Measurements from ENCODE around the gene MASP2. TPM values are rescaled to one million over a fixed set of nuclear protein-coding genes. Genes with fewer than 3 reads are reported as not detected.

The MASP2 gene
- total and polyA plus RNA-seq, 9 of the 15 experiments (the other 6 are each of a cell fraction or from before 2014, with no cell fraction given) = 0.01 to 0.23 (median 0.06) TPM; not detected in 3

GRCh38 chr1:11059968-11060830 is 13.2 kb upstream of the MASP2 start, which contains the start of gene SRM (continued):
- TF ChIP-seq ZNF384 (IDR thresholded peaks at IDR 0.05; ENCODE audit: low read depth, low read length) (no peak), STAG1 (CRISPR knock-in tag; IDR thresholded peaks at IDR 0.05; ENCODE audit: borderline replicate concordance) (no peak), ZC3H4 (CRISPR knock-in tag; IDR thresholded peaks at IDR 0.05; ENCODE audit: borderline replicate concordance) (no peak), ETV1 (tag; conservative IDR thresholded peaks at IDR 0.05; ENCODE audit: low read depth) (0 out of 2 replicates have a peak, but pooled peaks have one; percentile 25), ERF (CRISPR knock-in tag; IDR thresholded peaks at IDR 0.05) (no peak), HDGF (IDR thresholded peaks at IDR 0.05) (no peak), PRMT5 (CRISPR knock-in tag; IDR thresholded peaks at IDR 0.05) (no peak), MYC (IDR thresholded peaks at IDR 0.05; ENCODE audit: low read depth, low read length) (peak; percentile 99), MYC (CRISPR knock-in tag; IDR thresholded peaks at IDR 0.05; ENCODE audit: borderline replicate concordance, low read depth) (peak; percentile 78; the same call in 1 of the 2 replicates), ILF3 (IDR thresholded peaks at IDR 0.05; ENCODE audit: borderline replicate concordance) (peak; percentile 66; the same call in 1 of the 2 replicates), KLF13 (tag; IDR thresholded peaks at IDR 0.05; ENCODE audit: borderline replicate concordance, low read depth) (no peak), YBX1 (IDR thresholded peaks at IDR 0.05) (no peak), ZNF699 (CRISPR knock-in tag; IDR thresholded peaks at IDR 0.05; ENCODE audit: insufficient replicate concordance) (no peak), TAF15 (IDR thresholded peaks at IDR 0.05; ENCODE audit: low read depth, low read length) (no peak), POLR2AphosphoS5 (IDR thresholded peaks at IDR 0.05; ENCODE audit: control insufficient read depth, insufficient read depth, low read depth, low read length) (0 out of 2 replicates have a peak, but pooled peaks have one; percentile 59), NR2C2 (CRISPR knock-in tag; IDR thresholded peaks at IDR 0.05) (peak; percentile 34; the same call in 1 of the 2 replicates), NR2C2 (tag; IDR thresholded peaks at IDR 0.05) (peak; percentile 69), CEBPG (CRISPR knock-in tag; IDR thresholded peaks at IDR 0.05) (no peak), CEBPG (tag; conservative IDR thresholded peaks at IDR 0.05 in 1 of 2, IDR thresholded peaks at IDR 0.05 in 1 of 2) (no peak)
- TF ChIP-seq, protein P1, sequence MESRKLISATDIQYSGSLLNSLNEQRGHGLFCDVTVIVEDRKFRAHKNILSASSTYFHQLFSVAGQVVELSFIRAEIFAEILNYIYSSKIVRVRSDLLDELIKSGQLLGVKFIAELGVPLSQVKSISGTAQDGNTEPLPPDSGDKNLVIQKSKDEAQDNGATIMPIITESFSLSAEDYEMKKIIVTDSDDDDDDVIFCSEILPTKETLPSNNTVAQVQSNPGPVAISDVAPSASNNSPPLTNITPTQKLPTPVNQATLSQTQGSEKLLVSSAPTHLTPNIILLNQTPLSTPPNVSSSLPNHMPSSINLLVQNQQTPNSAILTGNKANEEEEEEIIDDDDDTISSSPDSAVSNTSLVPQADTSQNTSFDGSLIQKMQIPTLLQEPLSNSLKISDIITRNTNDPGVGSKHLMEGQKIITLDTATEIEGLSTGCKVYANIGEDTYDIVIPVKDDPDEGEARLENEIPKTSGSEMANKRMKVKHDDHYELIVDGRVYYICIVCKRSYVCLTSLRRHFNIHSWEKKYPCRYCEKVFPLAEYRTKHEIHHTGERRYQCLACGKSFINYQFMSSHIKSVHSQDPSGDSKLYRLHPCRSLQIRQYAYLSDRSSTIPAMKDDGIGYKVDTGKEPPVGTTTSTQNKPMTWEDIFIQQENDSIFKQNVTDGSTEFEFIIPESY (CRISPR knock-in tag; IDR thresholded peaks at IDR 0.05) = peak; percentile 22; the same call in 1 of the 2 replicates
- TF ChIP-seq, protein P2, sequence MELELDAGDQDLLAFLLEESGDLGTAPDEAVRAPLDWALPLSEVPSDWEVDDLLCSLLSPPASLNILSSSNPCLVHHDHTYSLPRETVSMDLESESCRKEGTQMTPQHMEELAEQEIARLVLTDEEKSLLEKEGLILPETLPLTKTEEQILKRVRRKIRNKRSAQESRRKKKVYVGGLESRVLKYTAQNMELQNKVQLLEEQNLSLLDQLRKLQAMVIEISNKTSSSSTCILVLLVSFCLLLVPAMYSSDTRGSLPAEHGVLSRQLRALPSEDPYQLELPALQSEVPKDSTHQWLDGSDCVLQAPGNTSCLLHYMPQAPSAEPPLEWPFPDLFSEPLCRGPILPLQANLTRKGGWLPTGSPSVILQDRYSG (tag; conservative IDR thresholded peaks at IDR 0.05; ENCODE audit: low read depth) = no peak
